Measurements from ENCODE around the gene ARHGEF25.
"Not testable (repeated sequence)": the region's sequence is repeated elsewhere in the genome, so short reads cannot be mapped to it uniquely, and the experiment has no call there.

The ARHGEF25 gene

GRCh38 chr12:57641699-57642442, 30.6 kb downstream of the ARHGEF25 start:
- no peak for DNase-seq

- not testable (repeated sequence) for DNase-seq
These were observed 34.9 kb downstream of the ARHGEF25 start for GRCh38 chr12:57645990-57646658.

- not testable (repeated sequence) for DNase-seq
These were observed 35.4 kb downstream of the ARHGEF25 start for GRCh38 chr12:57646659-57647049.

GRCh38 chr12:57654042-57654441, 42.8 kb downstream of the ARHGEF25 start:
- DNase-seq, result no peak

GRCh38 chr12:57655541-57656240, 44.5 kb downstream of the ARHGEF25 start:
- no peak for DNase-seq

GRCh38 chr12:57656408-57656807, 45.2 kb downstream of the ARHGEF25 start:
- not testable (repeated sequence) for DNase-seq

GRCh38 chr12:57657744-57658143, 46.5 kb downstream of the ARHGEF25 start:
- DNase-seq, result no peak

GRCh38 chr12:57658890-57659289, 47.7 kb downstream of the ARHGEF25 start:
- DNase-seq, result no peak

GRCh38 chr12:57661376-57661775, 50.1 kb downstream of the ARHGEF25 start:
- DNase-seq, result no peak

- not testable (repeated sequence) for DNase-seq
These were observed 54.0 kb downstream of the ARHGEF25 start for GRCh38 chr12:57665066-57665820.

Data from activated gamma-delta T cell treated with Interleukin-2 at 50 U/mL for 16 hours (primary cell).